Esophagus muscularis mucosa (tissue), 4 donors: ENCODE data around the gene DGLUCY. TPM values are rescaled to one million over a fixed set of nuclear protein-coding genes. Genes with fewer than 3 reads are reported as not detected.

ENCODE experiments used
- DNase-seq: peaks from one replicate; pipeline ENCODE4 v3.0.0-alpha.2; 2017; ENCODE audit errors: extremely low spot score
- H3K27ac ChIP-seq, 4 donors: fragments of 200-600 bp; sonication (generic); replicated peaks in 1 of 4; 1 replicate in 3 of 4; 2 replicates in 1 of 4; pipeline ENCODE4 v1.5.1; 2016 to 2019; ENCODE audit warnings: mild to moderate bottlenecking in 1 of 4
- H3K27me3 ChIP-seq, 4 donors: fragments of 200-600 bp; sonication (generic); one replicate each; pipeline versions ENCODE4 v1.5.1 to v1.6.0; 2016 to 2019
- H3K36me3 ChIP-seq, 4 donors: fragments of 200-600 bp; sonication (generic); one replicate each; pipeline ENCODE4 v1.5.1; 2016 to 2019
- H3K4me1 ChIP-seq, 4 donors: fragments of 200-600 bp; sonication (generic); one replicate each; pipeline ENCODE4 v1.5.1; 2016 to 2019
- H3K4me3 ChIP-seq, 4 donors: fragments of 200-600 bp; sonication (generic); 1 replicate in 2 of 4; 2 replicates in 2 of 4; pipeline ENCODE4 v1.5.1; 2016 to 2019; ENCODE audit warnings: mild to moderate bottlenecking in 4 of 4, moderate library complexity in 1 of 4
- H3K9me3 ChIP-seq, 4 donors: fragments of 200-600 bp; sonication (generic); 1 replicate in 3 of 4; 2 replicates in 1 of 4; pipeline ENCODE4 v1.5.1; 2016 to 2019
- CTCF ChIP-seq, 3 experiments: fragments of 200-600 bp in 2 of 3; fragments of 450-650 bp in 1 of 3; sonication (generic) in 2 of 3; IDR thresholded peaks; one replicate each; pipeline ENCODE4 v1.5.1; 2017 to 2019; ENCODE audit warnings: antibody characterized with exemption in 3 of 3, mild to moderate bottlenecking in 2 of 3, moderate library complexity in 1 of 3
- EP300 ChIP-seq: sonication (generic); formaldehyde crosslinking; IDR thresholded peaks from one replicate; pipeline ENCODE4 v1.6.1; 2017; ENCODE audit warnings: antibody characterized with exemption
- POLR2A ChIP-seq: fragments of 450-650 bp; IDR thresholded peaks from one replicate; pipeline ENCODE4 v1.6.1; 2017; ENCODE audit warnings: antibody characterized with exemption, moderate library complexity, mild to moderate bottlenecking, low read depth
- POLR2AphosphoS5 ChIP-seq, 2 donors: sonication (generic); formaldehyde crosslinking; IDR thresholded peaks; one replicate each; pipeline ENCODE4 v1.6.1; 2017; ENCODE audit warnings: antibody characterized with exemption in 2 of 2
- WGBS: methylation state at CpG from one replicate; pipeline ENCODE4 v1.1.5; 2018; 5-methylcytosine and 5-hydroxymethylcytosine counted together
- intact Hi-C: fragments of 100-400 bp; cut with DNase I; formaldehyde crosslinking; loops from one replicate; pipeline ENCODE4 v1.15.1; 2023
- total RNA-seq, 4 donors: library from RNA; depleted of rRNA; stranded (reverse); fragments of >200 nt; gene quantifications; one replicate each; pipeline versions ENCODE4 v1.1.0 to v1.2.1, GENCODE V29; 2016

The DGLUCY gene
- total RNA-seq, 4 donors from 2014 or later = 47.2 to 88.2 (median 66.5) TPM

- Histone ChIP-seq H3K4me3 (no peak overlapping the region), H3K9me3 (no peaks in the 10 kb centered on the region), H3K27ac (peak overlapping the region in 2 of 4 donors; percentile 3 to 13), H3K4me1 (peaks cover 12 to 39% (median 34%) of the 10 kb centered on the region in 4 donors), H3K36me3 (no peaks in the 10 kb centered on the region), H3K27me3 (no peaks in the 10 kb centered on the region)
- DNase-seq = no peak
- TF ChIP-seq CTCF (IDR thresholded peaks at IDR 0.05) = no peak
- TF ChIP-seq POLR2A = no peak
- TF ChIP-seq POLR2AphosphoS5 (IDR thresholded peaks at IDR 0.05) = no peak
- no peak for TF ChIP-seq EP300
- intact Hi-C loops = no loop called here
- WGBS = 88% methylated on average over 4 of the region's 5 CpGs
These were observed 137.0 kb downstream of the DGLUCY start for GRCh38 chr14:91250912-91251311.

- 44% methylated on average over 5 of the region's 95 CpGs for WGBS
- peaks cover 12 to 59% (median 53%) of the 10 kb centered on the region in 4 donors for H3K4me1 ChIP-seq
- H3K4me3 ChIP-seq = peak overlapping the region; percentile 64 to 69 (median 64)
- H3K27me3 ChIP-seq = no peaks in the 10 kb centered on the region
- TF ChIP-seq POLR2A = no peak
- no peak for TF ChIP-seq CTCF (IDR thresholded peaks at IDR 0.05)
- no peak for TF ChIP-seq POLR2AphosphoS5 (IDR thresholded peaks at IDR 0.05)
- TF ChIP-seq EP300 = no peak
- H3K36me3 ChIP-seq = no peaks in the 10 kb centered on the region
- peak overlapping the region; percentile 50 to 76 (median 66) for H3K27ac ChIP-seq
- no peak for DNase-seq
- no peaks in the 10 kb centered on the region for H3K9me3 ChIP-seq
- intact Hi-C loops = no loop called here
These were observed 139.3 kb downstream of the DGLUCY start for GRCh38 chr14:91252871-91253794.

- 66% methylated on average over 3 of the region's 20 CpGs for WGBS
- H3K36me3 ChIP-seq = no peaks in the 10 kb centered on the region
- H3K9me3 ChIP-seq = no peaks in the 10 kb centered on the region
- TF ChIP-seq POLR2AphosphoS5 (IDR thresholded peaks at IDR 0.05) (no peak), POLR2A (no peak), CTCF (IDR thresholded peaks at IDR 0.05) (no peak), EP300 (no peak)
- H3K4me1 ChIP-seq = peaks cover 12 to 59% (median 53%) of the 10 kb centered on the region in 4 donors
- intact Hi-C loops = no loop called here
- H3K27ac ChIP-seq = peak overlapping the region; percentile 50 to 76 (median 66)
- H3K4me3 ChIP-seq = peak overlapping the region; percentile 64 to 69 (median 64)
- no peak for DNase-seq
- no peaks in the 10 kb centered on the region for H3K27me3 ChIP-seq
These were observed 140.0 kb downstream of the DGLUCY start for GRCh38 chr14:91253795-91254323.

GRCh38 chr14:91254461-91254860 is 140.6 kb downstream of the DGLUCY start:
- intact Hi-C loops = no loop called here
- no peak overlapping the region for H3K27ac ChIP-seq
- H3K4me3 ChIP-seq = no peak overlapping the region
- H3K9me3 ChIP-seq = no peaks in the 10 kb centered on the region
- no peak for TF ChIP-seq EP300
- no peak for TF ChIP-seq POLR2A
- no peak for TF ChIP-seq POLR2AphosphoS5 (IDR thresholded peaks at IDR 0.05)
- no peak for TF ChIP-seq CTCF (IDR thresholded peaks at IDR 0.05)
- WGBS = 83% methylated on average over 3 of the region's 3 CpGs
- no peaks in the 10 kb centered on the region for H3K36me3 ChIP-seq
- H3K4me1 ChIP-seq = peaks cover 12 to 59% (median 53%) of the 10 kb centered on the region in 4 donors
- DNase-seq = no peak
- H3K27me3 ChIP-seq = no peaks in the 10 kb centered on the region
